Posterior cingulate gyrus (tissue), 11 donors: Measurements from ENCODE around the gene MAPK8.

ENCODE experiments used
- DNase-seq, 10 donors: peaks; one replicate each; pipeline versions ENCODE4 v3.0.0 to v3.0.0-alpha.2; 2020 to 2021; ENCODE audit warnings: mixed read lengths in 3 of 10
- intact Hi-C: fragments of 100-400 bp; cut with DNase I; formaldehyde crosslinking; loops from one replicate; pipeline ENCODE4 v1.15.1; 2023

Gene MAPK8

GRCh38 chr10:48456808-48457761, 150.6 kb downstream of the MAPK8 start:
- intact Hi-C loops, result no loop called here
- DNase-seq, result peak in 3 of 10 donors; percentile 13 to 79 (median 78)

GRCh38 chr10:48457949-48458661, 151.6 kb downstream of the MAPK8 start:
- intact Hi-C loops, result no loop called here
- peak in 1 of 10 donors; percentile 73 for DNase-seq

- DNase-seq, result peak in 2 of 10 donors; percentile 6 to 70
Measured at GRCh38 chr10:48458662-48459048, 152.2 kb downstream of the MAPK8 start.

GRCh38 chr10:48459270-48460150, 153.0 kb downstream of the MAPK8 start:
- peak in 4 of 10 donors; percentile 9 to 81 (median 35) for DNase-seq
- intact Hi-C loops, result no loop called here

More at GRCh38 chr10:48458662-48459048, 152.2 kb downstream of the MAPK8 start:
- intact Hi-C loops, result no loop called here

GRCh38 chr10:48460182-48460581, 153.7 kb downstream of the MAPK8 start:
- intact Hi-C loops, result no loop called here
- no peak for DNase-seq

GRCh38 chr10:48461623-48462481, 155.4 kb downstream of the MAPK8 start:
- intact Hi-C loops, result no loop called here
- no peak for DNase-seq

- peak in 3 of 10 donors; percentile 12 to 51 (median 46) for DNase-seq
- intact Hi-C loops, result no loop called here
Measured at GRCh38 chr10:48462482-48463020, 156.1 kb downstream of the MAPK8 start.

- intact Hi-C loops, result no loop called here
- peak in 4 of 10 donors; percentile 16 to 83 (median 55) for DNase-seq
Measured at GRCh38 chr10:48463318-48464003, 157.0 kb downstream of the MAPK8 start.

GRCh38 chr10:48464121-48464870, 157.8 kb downstream of the MAPK8 start:
- peak in 5 of 10 donors; percentile 7 to 74 (median 14) for DNase-seq
- intact Hi-C loops, result no loop called here

GRCh38 chr10:48464871-48465736, 158.6 kb downstream of the MAPK8 start:
- peak in 7 of 10 donors; percentile 17 to 91 (median 52) for DNase-seq
- intact Hi-C loops, result no loop called here

GRCh38 chr10:48465860-48466521, 159.5 kb downstream of the MAPK8 start:
- intact Hi-C loops, result no loop called here
- DNase-seq, result peak in 4 of 10 donors; percentile 6 to 81 (median 46)

GRCh38 chr10:48466611-48467240, 160.2 kb downstream of the MAPK8 start:
- DNase-seq, result peak in 4 of 10 donors; percentile 6 to 85 (median 46)
- intact Hi-C loops, result no loop called here

GRCh38 chr10:48467669-48468068, 161.2 kb downstream of the MAPK8 start:
- DNase-seq, result peak in 2 of 10 donors; percentile 4 to 66
- intact Hi-C loops, result no loop called here

- peak in 3 of 10 donors; percentile 4 to 61 (median 13) for DNase-seq
- intact Hi-C loops, result no loop called here
Measured at GRCh38 chr10:48468130-48468790, 161.8 kb downstream of the MAPK8 start.

- DNase-seq, result peak in 3 of 10 donors; percentile 7 to 75 (median 73)
Measured at GRCh38 chr10:48468866-48469511, 162.5 kb downstream of the MAPK8 start.

More at GRCh38 chr10:48468866-48469511, 162.5 kb downstream of the MAPK8 start:
- intact Hi-C loops, result no loop called here
